ENCODE results near the gene NUTM2G.
"Not testable (repeated sequence)": the region's sequence is repeated elsewhere in the genome, so short reads cannot be mapped to it uniquely, and the experiment has no call there.

DNA sequence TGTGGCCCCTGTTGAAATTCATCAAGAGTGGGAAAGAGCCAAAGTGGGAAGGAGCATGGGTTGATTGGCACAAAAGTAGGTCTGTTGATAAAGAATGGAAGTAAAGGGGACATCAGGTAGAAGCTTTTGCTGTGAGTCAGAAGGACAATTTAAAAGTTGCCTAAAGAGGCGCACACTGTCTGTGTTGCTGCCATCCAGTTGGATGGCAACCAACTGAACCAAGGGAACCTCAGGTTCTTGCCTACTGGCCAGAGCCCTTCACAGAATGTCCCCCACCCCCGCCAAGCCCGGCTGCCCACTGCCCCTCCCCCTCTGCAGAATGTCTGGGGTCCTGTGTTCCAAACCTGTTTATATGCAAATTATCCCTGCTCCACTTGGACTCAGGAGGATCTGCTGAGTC, at the start of gene NUTM2G:
- not testable (repeated sequence) for TF ChIP-seq GATA2, GATA3 (IDR thresholded peaks at IDR 0.05; ENCODE audit: low read depth, low read length)

All from SH-SY5Y (cell line).